Fibroblast of lung (primary cell): Measurements from ENCODE around the gene THAP7. TPM values are rescaled to one million over a fixed set of nuclear protein-coding genes. Genes with fewer than 3 reads are reported as not detected.
A peak's percentile ranks its signal among the peaks of the same experiment; 100 is the strongest.

Experiments
- DNase-seq, 2 donors: peaks; one replicate each; pipeline versions ENCODE4 v3.0.0 to v3.0.0-alpha.2; 2010; ENCODE audit warnings: low read depth in 2 of 2
- H2AFZ ChIP-seq: 2 replicates; pipeline ENCODE4 v1.5.1; 2012; ENCODE audit warnings: low read length, control low read depth, inconsistent platforms
- H3K27ac ChIP-seq: 2 replicates; pipeline ENCODE4 v1.5.1; 2011; ENCODE audit warnings: low read length, control low read depth; ENCODE audit not compliant: insufficient read depth
- H3K27me3 ChIP-seq: 2 replicates; pipeline ENCODE4 v1.5.1; 2011; ENCODE audit warnings: mild to moderate bottlenecking, low read length; ENCODE audit not compliant: control insufficient read depth, insufficient read depth
- H3K36me3 ChIP-seq: 2 replicates; pipeline ENCODE4 v1.5.1; 2011; ENCODE audit warnings: low read length; ENCODE audit not compliant: control insufficient read depth, insufficient read depth
- H3K4me1 ChIP-seq: 2 replicates; pipeline ENCODE4 v1.5.1; 2011; ENCODE audit warnings: low read length; ENCODE audit not compliant: control insufficient read depth, insufficient read depth; ENCODE audit errors: extremely low read depth
- H3K4me2 ChIP-seq: 2 replicates; pipeline ENCODE4 v1.5.1; 2011; ENCODE audit warnings: low read length, control low read depth; ENCODE audit not compliant: insufficient read depth; ENCODE audit errors: extremely low read depth
- H3K4me3 ChIP-seq, 4 experiments: fragments of 200-600 bp in 1 of 4; sonication (generic) in 1 of 4; replicated peaks in 1 of 4; 2 replicates each; pipeline ENCODE4 v1.5.1; 2011 to 2016; ENCODE audit warnings: low read length in 4 of 4, low read depth in 3 of 4, mild to moderate bottlenecking in 3 of 4, control low read depth in 2 of 4, inconsistent platforms in 1 of 4, mixed read lengths in 1 of 4; ENCODE audit not compliant: insufficient read depth in 1 of 4; ENCODE audit errors: control extremely low read depth in 1 of 4
- H3K79me2 ChIP-seq: 2 replicates; pipeline ENCODE4 v1.5.1; 2012; ENCODE audit warnings: mild to moderate bottlenecking, low read length, inconsistent platforms; ENCODE audit not compliant: control insufficient read depth, insufficient read depth
- H3K9ac ChIP-seq: 2 replicates; pipeline ENCODE4 v1.5.1; 2011; ENCODE audit warnings: mild to moderate bottlenecking, low read length, control low read depth; ENCODE audit not compliant: insufficient read depth
- H3K9me3 ChIP-seq: 2 replicates; pipeline ENCODE4 v1.5.1; 2012; ENCODE audit warnings: low read depth, low read length; ENCODE audit not compliant: control insufficient read depth, insufficient read depth
- H4K20me1 ChIP-seq: 2 replicates; pipeline ENCODE4 v1.5.1; 2011; ENCODE audit warnings: low read length; ENCODE audit not compliant: control insufficient read depth, insufficient read depth; ENCODE audit errors: extremely low read depth
- CTCF ChIP-seq, 2 donors: IDR thresholded peaks in 1 of 2; conservative IDR thresholded peaks in 1 of 2; 1 replicate in 1 of 2; 2 replicates in 1 of 2; pipeline ENCODE4 v1.5.1; 2011 to 2012; ENCODE audit warnings: low read length in 2 of 2, control low read depth in 1 of 2, inconsistent platforms in 1 of 2, low read depth in 1 of 2, mild to moderate bottlenecking in 1 of 2
- EZH2 ChIP-seq: IDR thresholded peaks from 2 replicates; pipeline ENCODE4 v1.5.1; 2012; ENCODE audit warnings: low read length, control low read depth, mild to moderate bottlenecking; ENCODE audit errors: missing control alignments
- polyA plus RNA-seq, 2 donors: library from polyadenylated mRNA; depleted of rRNA in 1 of 2; stranded (reverse) in 1 of 2; unstranded in 1 of 2; fragments of >200 nt; gene quantifications; 2 replicates each; pipeline ENCODE4 v1.2.1, GENCODE V29; 2011 to 2012; ENCODE audit warnings: missing spikeins in 1 of 2
- total RNA-seq: library from RNA; depleted of rRNA; stranded (reverse); fragments of >200 nt; gene quantifications from 2 replicates; pipeline ENCODE4 v1.2.1, GENCODE V29; 2014

THAP7 gene
- total and polyA plus RNA-seq, 2 donors (not counting 1 experiment from before 2014, with no cell fraction given): 15.7 to 26.3 TPM

GRCh38 chr22:20957102-20957682 lies 44.7 kb downstream of the THAP7 start:
- Histone ChIP-seq H2AFZ (peak overlapping the region; percentile 71), H3K9me3 (no peaks in the 10 kb centered on the region), H4K20me1 (no peaks in the 10 kb centered on the region), H3K9ac (peak overlapping the region; percentile 59), H3K4me1 (no peaks in the 10 kb centered on the region), H3K36me3 (peaks cover 2% of the 10 kb centered on the region), H3K4me3 (peak overlapping the region; percentile 51 to 78 (median 58)), H3K27ac (no peak overlapping the region), H3K27me3 (no peaks in the 10 kb centered on the region), H3K4me2 (peak overlapping the region; percentile 81), H3K79me2 (peaks cover 2% of the 10 kb centered on the region)
- TF ChIP-seq EZH2: no peak
- no peak for TF ChIP-seq CTCF (conservative IDR thresholded peaks at IDR 0.05 in 1 of 2, IDR thresholded peaks at IDR 0.05 in 1 of 2; ENCODE audit: low read depth in 1 of 2, low read length in 2 of 2)
- DNase-seq: peak in 1 of 2 donors; percentile 9

- H3K9ac ChIP-seq: peak overlapping the region; percentile 59
These were observed 45.4 kb downstream of the THAP7 start for GRCh38 chr22:20956258-20957101.

More at GRCh38 chr22:20956258-20957101, 45.4 kb downstream of the THAP7 start:
- Histone ChIP-seq H3K4me3 (peak overlapping the region; percentile 51 to 78 (median 58)), H4K20me1 (no peaks in the 10 kb centered on the region), H3K4me2 (peak overlapping the region; percentile 81), H3K27me3 (no peaks in the 10 kb centered on the region), H3K27ac (no peak overlapping the region), H3K79me2 (peaks cover 4% of the 10 kb centered on the region), H3K36me3 (peaks cover 5% of the 10 kb centered on the region), H3K4me1 (no peaks in the 10 kb centered on the region), H2AFZ (peak overlapping the region; percentile 71), H3K9me3 (no peaks in the 10 kb centered on the region)
- no peak for TF ChIP-seq CTCF (conservative IDR thresholded peaks at IDR 0.05 in 1 of 2, IDR thresholded peaks at IDR 0.05 in 1 of 2; ENCODE audit: low read depth in 1 of 2, low read length in 2 of 2)
- TF ChIP-seq EZH2: no peak
- peak; percentile 32 to 34 for DNase-seq
